Hepatocyte (in vitro differentiated cells): ENCODE measurements around the gene RNASE1.

Experiments
- EZH2 ChIP-seq: fragments of 200-600 bp; sonication (generic); IDR thresholded peaks from 2 replicates; pipeline ENCODE4 v1.6.1; 2016; ENCODE audit warnings: antibody characterized with exemption, mild to moderate bottlenecking, borderline replicate concordance
- EZH2phosphoT487 ChIP-seq: fragments of 200-600 bp; sonication (generic); IDR thresholded peaks from one replicate; pipeline ENCODE4 v1.6.1; 2018; ENCODE audit warnings: antibody characterized with exemption, mild to moderate bottlenecking, low read depth, moderate library complexity; ENCODE audit not compliant: unreplicated experiment, severe bottlenecking
- TF ChIP-seq, protein P1 (sequence below): fragments of 200-600 bp; sonication (generic); IDR thresholded peaks from 2 replicates; pipeline ENCODE4 v1.5.1; 2016; ENCODE audit warnings: antibody characterized with exemption, mild to moderate bottlenecking; ENCODE audit not compliant: poor library complexity

GRCh38 chr14:20781803-20782202 lies 20.8 kb downstream of the RNASE1 start:
- TF ChIP-seq EZH2phosphoT487: no peak
- TF ChIP-seq, protein P1, sequence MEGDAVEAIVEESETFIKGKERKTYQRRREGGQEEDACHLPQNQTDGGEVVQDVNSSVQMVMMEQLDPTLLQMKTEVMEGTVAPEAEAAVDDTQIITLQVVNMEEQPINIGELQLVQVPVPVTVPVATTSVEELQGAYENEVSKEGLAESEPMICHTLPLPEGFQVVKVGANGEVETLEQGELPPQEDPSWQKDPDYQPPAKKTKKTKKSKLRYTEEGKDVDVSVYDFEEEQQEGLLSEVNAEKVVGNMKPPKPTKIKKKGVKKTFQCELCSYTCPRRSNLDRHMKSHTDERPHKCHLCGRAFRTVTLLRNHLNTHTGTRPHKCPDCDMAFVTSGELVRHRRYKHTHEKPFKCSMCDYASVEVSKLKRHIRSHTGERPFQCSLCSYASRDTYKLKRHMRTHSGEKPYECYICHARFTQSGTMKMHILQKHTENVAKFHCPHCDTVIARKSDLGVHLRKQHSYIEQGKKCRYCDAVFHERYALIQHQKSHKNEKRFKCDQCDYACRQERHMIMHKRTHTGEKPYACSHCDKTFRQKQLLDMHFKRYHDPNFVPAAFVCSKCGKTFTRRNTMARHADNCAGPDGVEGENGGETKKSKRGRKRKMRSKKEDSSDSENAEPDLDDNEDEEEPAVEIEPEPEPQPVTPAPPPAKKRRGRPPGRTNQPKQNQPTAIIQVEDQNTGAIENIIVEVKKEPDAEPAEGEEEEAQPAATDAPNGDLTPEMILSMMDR: no peak
- TF ChIP-seq EZH2: no peak
